ENCODE results near the gene EHD1. TPM values are rescaled to one million over a fixed set of nuclear protein-coding genes. Genes with fewer than 3 reads are reported as not detected.

Gene EHD1
- total RNA-seq, 1 experiment from 2014 or later = 340 TPM

- DNase-seq (no peak), ATAC-seq (no peak)
- TF ChIP-seq EZH2phosphoT487 (IDR thresholded peaks at IDR 0.05; ENCODE audit: borderline replicate concordance, low read length) (no peak), EZH2 (IDR thresholded peaks at IDR 0.05; ENCODE audit: low read length, unreplicated experiment) (no peak)
- TF ChIP-seq, protein P1, sequence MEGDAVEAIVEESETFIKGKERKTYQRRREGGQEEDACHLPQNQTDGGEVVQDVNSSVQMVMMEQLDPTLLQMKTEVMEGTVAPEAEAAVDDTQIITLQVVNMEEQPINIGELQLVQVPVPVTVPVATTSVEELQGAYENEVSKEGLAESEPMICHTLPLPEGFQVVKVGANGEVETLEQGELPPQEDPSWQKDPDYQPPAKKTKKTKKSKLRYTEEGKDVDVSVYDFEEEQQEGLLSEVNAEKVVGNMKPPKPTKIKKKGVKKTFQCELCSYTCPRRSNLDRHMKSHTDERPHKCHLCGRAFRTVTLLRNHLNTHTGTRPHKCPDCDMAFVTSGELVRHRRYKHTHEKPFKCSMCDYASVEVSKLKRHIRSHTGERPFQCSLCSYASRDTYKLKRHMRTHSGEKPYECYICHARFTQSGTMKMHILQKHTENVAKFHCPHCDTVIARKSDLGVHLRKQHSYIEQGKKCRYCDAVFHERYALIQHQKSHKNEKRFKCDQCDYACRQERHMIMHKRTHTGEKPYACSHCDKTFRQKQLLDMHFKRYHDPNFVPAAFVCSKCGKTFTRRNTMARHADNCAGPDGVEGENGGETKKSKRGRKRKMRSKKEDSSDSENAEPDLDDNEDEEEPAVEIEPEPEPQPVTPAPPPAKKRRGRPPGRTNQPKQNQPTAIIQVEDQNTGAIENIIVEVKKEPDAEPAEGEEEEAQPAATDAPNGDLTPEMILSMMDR (conservative IDR thresholded peaks at IDR 0.05; ENCODE audit: low read depth, low read length) = no peak
- Histone ChIP-seq H4K20me1 (ENCODE audit: low read length) (no peaks in the 10 kb centered on the region), H3K4me1 (ENCODE audit: insufficient read depth, low read length) (peaks cover 16% of the 10 kb centered on the region), H3K27me3 (ENCODE audit: low read length) (no peaks in the 10 kb centered on the region), H3K9ac (ENCODE audit: low read length) (no peak overlapping the region), H2AFZ (ENCODE audit: low read length) (no peak overlapping the region), H3K79me2 (ENCODE audit: low read length) (no peaks in the 10 kb centered on the region), H3K4me3 (ENCODE audit: low read length) (no peak overlapping the region), H3K9me3 (ENCODE audit: low read length) (no peaks in the 10 kb centered on the region), H3F3A (ENCODE audit: low read length, unreplicated experiment) (no peaks in the 10 kb centered on the region), H3K9me2 (replicated peaks; ENCODE audit: low read length) (no peaks in the 10 kb centered on the region), H3K27ac (ENCODE audit: low read length) (no peak overlapping the region), H3K4me2 (ENCODE audit: low read length) (no peak overlapping the region), H3K36me3 (ENCODE audit: low read depth, low read length) (peaks cover 23% of the 10 kb centered on the region)
- ChIA-PET CTCF (no interaction called here), POLR2A (ENCODE audit: unreplicated experiment) (no interaction called here)
- intact Hi-C loops (cut with micrococcal nuclease) = no loop called here
- BruUV-seq (replicated peaks) = no TSS peak
Measured at GRCh38 chr11:64832467-64833197, 45.8 kb downstream of the EHD1 start.

GRCh38 chr11:64831411-64831891, 47.0 kb downstream of the EHD1 start:
- no peak overlapping the region for H3K9ac ChIP-seq (ENCODE audit: low read length)
- H3K4me1 ChIP-seq (ENCODE audit: insufficient read depth, low read length) = peaks cover 16% of the 10 kb centered on the region
- no peaks in the 10 kb centered on the region for H3F3A ChIP-seq (ENCODE audit: low read length, unreplicated experiment)
- no peak overlapping the region for H3K27ac ChIP-seq (ENCODE audit: low read length)
- no TSS peak for BruUV-seq (replicated peaks)
- peaks cover 32% of the 10 kb centered on the region for H3K36me3 ChIP-seq (ENCODE audit: low read depth, low read length)
- H3K4me3 ChIP-seq (ENCODE audit: low read length) = no peak overlapping the region
- CTCF ChIA-PET = no interaction called here
- H3K4me2 ChIP-seq (ENCODE audit: low read length) = no peak overlapping the region
- H2AFZ ChIP-seq (ENCODE audit: low read length) = no peak overlapping the region
- intact Hi-C loops (cut with micrococcal nuclease) = no loop called here
- DNase-seq (no peak), ATAC-seq (no peak)
- no peaks in the 10 kb centered on the region for H3K9me3 ChIP-seq (ENCODE audit: low read length)
- H3K79me2 ChIP-seq (ENCODE audit: low read length) = no peaks in the 10 kb centered on the region
- POLR2A ChIA-PET (ENCODE audit: unreplicated experiment) = no interaction called here
- no peaks in the 10 kb centered on the region for H3K9me2 ChIP-seq (replicated peaks; ENCODE audit: low read length)
- TF ChIP-seq EZH2 (IDR thresholded peaks at IDR 0.05; ENCODE audit: low read length, unreplicated experiment) = no peak
- TF ChIP-seq EZH2phosphoT487 (IDR thresholded peaks at IDR 0.05; ENCODE audit: borderline replicate concordance, low read length) = no peak
- TF ChIP-seq, protein P1 (conservative IDR thresholded peaks at IDR 0.05; ENCODE audit: low read depth, low read length) = no peak
- H3K27me3 ChIP-seq (ENCODE audit: low read length) = no peaks in the 10 kb centered on the region
- no peaks in the 10 kb centered on the region for H4K20me1 ChIP-seq (ENCODE audit: low read length)

DNA sequence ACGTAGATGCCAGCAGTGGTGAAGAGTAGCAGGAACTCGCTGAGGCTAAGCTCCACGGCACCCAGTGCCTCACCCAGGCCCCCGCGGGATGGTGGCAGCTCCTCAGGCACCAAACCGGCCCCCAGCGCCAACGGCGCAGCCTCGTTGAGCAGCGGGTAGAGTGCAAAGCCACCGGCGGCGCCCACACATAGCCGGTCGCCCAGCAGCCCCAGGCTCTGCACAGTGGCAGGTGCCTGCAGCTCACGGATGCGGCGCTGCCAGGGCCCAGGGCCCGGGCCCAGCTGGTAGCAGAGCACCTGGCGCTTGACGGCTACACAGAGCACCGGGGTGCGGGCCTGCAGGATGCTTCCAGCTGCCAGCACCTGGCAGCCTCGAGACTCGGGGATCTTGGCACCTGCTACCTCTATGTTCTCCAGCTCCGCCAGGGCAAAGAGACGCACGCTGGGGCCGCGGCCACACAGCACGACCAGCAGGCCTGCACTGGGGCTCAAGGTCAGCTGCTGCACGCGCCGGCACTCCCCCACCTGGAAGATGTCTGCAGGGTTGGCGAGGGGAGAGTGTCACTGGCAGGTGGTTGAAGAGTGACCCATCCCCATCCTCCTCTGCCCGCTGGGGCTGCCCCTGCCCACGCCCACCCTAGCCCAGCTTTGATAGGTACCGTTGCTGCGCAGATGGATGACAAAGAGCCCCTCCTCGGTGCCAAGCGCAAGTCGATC, 48.7 kb downstream of the EHD1 start:
- no peak for ATAC-seq
- no peaks in the 10 kb centered on the region for H4K20me1 ChIP-seq (ENCODE audit: low read length)
- ChIA-PET POLR2A (ENCODE audit: unreplicated experiment) (no interaction called here), CTCF (no interaction called here)
- H3K4me1 ChIP-seq (ENCODE audit: insufficient read depth, low read length) = peaks cover under 1% of the 10 kb centered on the region; the same call in 1 of the 2 replicates
- H3K27ac ChIP-seq (ENCODE audit: low read length) = no peak overlapping the region
- no peaks in the 10 kb centered on the region for H3K79me2 ChIP-seq (ENCODE audit: low read length)
- no peaks in the 10 kb centered on the region for H3K9me2 ChIP-seq (replicated peaks; ENCODE audit: low read length)
- peaks cover 38% of the 10 kb centered on the region for H3K36me3 ChIP-seq (ENCODE audit: low read depth, low read length)
- no peak for DNase-seq
- H3K4me3 ChIP-seq (ENCODE audit: low read length) = no peak overlapping the region
- no peaks in the 10 kb centered on the region for H3K9me3 ChIP-seq (ENCODE audit: low read length)
- H3K27me3 ChIP-seq (ENCODE audit: low read length) = no peaks in the 10 kb centered on the region
- intact Hi-C loops (cut with micrococcal nuclease) = no loop called here
- no peak overlapping the region for H3K4me2 ChIP-seq (ENCODE audit: low read length)
- TF ChIP-seq, protein P1 (conservative IDR thresholded peaks at IDR 0.05; ENCODE audit: low read depth, low read length) = no peak
- H2AFZ ChIP-seq (ENCODE audit: low read length) = no peak overlapping the region
- BruUV-seq (replicated peaks) = no TSS peak
- no peak overlapping the region for H3K9ac ChIP-seq (ENCODE audit: low read length)
- no peaks in the 10 kb centered on the region for H3F3A ChIP-seq (ENCODE audit: low read length, unreplicated experiment)
